ENCODE results near the gene ZNF521. TPM values are rescaled to one million over a fixed set of nuclear protein-coding genes. Genes with fewer than 3 reads are reported as not detected.

Gene ZNF521
- not detected in 2 replicates for total RNA-seq (2014; rRNA removed; shearing (Covaris generic))
- polyA plus RNA-seq (2014; cell fraction: nucleus; rRNA removed), result not detected in 2 replicates

DNA sequence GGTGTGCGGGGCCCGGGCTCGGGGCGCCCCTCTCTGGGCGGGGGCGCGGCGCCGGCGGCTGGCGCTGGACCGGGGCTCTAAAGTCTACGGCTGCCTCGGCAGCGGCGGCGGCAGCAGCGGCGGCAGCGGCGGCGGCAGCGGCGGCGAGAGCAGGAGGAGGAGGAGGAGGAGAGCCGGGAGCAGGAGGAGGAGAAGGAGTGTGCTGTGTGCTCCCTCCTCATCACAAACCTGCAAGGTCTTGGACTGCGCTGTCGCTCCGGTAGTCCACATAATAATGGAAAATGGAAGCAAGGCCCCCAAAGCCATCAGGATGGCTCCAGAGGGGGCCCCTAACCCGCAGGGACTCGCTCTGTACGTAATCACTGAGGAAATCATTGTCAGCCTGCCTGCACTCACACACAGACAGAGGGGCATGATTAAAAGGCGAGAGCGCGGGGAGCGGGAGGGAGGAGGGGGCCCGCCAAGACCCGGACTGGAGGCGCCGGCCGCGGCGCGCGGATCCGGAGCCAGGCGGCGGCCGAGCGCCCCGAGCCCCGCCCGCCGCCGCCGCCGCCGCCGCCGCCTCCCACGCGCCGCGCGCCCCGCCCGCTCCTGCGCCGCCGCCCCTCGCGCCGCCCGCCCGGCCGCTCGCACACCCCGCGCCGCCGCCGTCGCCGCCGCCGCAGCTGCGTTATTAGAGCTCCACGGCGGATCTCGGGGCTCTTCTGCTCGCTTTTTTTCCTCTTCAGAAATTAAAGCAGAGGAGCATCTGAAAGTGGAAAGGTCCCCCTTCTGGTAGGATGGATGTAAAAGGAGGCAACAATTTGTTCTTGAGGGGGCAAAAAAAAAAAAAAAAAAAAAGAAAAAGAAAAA is at the start of gene ZNF521:
Gene ZNF521, minus strand, starts transcription at position 390 of the 852 bp plus-strand sequence. CDS start 1,220 bp downstream, outside the sequence.
- peak; percentile 28 for DNase-seq (ENCODE audit: extremely low read depth, low read depth)

DNA sequence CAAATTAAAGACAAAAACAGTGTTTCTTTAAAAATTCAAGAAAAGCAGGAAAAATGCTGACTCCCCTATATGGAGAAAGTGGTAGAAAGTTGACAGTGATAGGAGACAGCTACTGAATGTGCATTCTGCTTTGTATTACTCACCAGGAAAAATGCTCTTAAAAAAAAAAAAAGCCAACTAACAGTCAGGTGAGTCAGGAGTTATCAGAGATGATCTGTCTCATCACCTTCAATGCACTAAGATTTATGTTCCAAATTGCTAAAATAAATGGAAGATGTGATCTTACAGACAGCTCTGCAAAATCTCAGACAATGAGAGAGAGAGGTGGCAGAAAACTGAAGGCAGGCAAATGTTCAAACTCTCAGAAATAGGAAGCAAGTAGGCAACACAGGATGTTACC is 47.6 kb upstream of the ZNF521 start:
- DNase-seq (ENCODE audit: extremely low read depth, low read depth), result no peak

DNA sequence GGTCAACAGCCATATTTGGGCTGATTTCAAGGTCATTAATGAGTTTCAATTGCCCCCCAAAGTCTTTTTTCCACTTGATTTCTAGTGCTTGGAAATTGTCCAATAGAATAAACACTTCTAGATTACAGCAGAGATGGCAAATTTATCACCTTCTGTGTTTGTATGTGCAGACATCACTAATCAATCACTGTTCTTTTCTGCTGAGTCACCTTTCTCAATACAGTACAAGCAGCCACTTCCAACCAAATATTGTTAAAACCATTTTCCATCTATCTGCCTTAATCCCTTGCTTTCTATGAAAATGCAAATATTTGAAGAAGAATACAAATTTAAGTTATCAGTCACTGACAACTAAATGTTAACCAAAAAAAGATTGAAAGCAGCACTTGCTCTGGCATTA is 40.2 kb upstream of the ZNF521 start:
- DNase-seq (ENCODE audit: extremely low read depth, low read depth), result no peak

GRCh38 chr18:25373432-25374179 is 21.6 kb upstream of the ZNF521 start:
- DNase-seq (ENCODE audit: extremely low read depth, low read depth), result no peak

DNA sequence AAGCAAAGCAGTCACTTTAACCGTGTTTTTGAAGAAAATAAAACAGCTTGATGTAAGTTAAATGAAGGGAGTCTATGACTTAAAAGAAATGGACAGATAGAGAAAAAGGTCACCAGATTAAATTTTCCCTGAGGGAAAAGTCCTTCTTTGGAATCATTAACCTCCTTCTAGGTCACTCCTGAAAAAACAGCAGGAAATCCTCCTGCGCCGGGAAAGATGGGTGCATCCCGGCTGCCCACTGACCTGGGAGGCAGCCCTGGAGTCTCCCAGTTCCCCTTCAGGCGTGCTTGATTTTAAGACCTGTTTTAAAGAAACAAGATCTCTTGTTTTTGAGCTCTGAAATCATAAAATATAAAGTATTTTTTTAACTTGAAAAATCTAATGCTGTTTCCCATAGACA is 18.4 kb upstream of the ZNF521 start:
- no peak for DNase-seq (ENCODE audit: extremely low read depth, low read depth)

GRCh38 chr18:25365242-25365641 is 13.3 kb upstream of the ZNF521 start:
- DNase-seq (ENCODE audit: extremely low read depth, low read depth), result no peak

DNA sequence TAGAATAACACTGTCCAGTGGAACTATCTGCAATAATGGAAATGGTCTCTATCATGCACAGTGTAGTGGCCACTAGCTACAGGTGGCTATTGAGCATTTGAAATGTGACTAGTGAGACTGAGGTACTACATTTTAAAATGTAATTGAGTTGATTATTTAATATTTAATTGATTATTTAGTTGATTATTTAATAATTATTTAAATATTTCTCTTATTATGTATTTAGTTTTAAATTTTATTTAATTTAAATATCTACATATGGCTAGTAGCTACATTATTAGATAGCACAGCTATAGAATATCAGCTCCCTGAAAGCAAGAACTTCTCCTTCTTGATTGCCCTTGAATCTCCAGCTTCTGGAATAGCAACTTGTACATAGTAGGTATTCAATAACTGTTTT is 12.8 kb upstream of the ZNF521 start:
- no peak for DNase-seq (ENCODE audit: extremely low read depth, low read depth)

- DNase-seq (ENCODE audit: extremely low read depth, low read depth), result no peak
These were observed 8.4 kb upstream of the ZNF521 start for GRCh38 chr18:25360301-25360899.

GRCh38 chr18:25353080-25353479 is 1.1 kb upstream of the ZNF521 start:
- no peak for DNase-seq (ENCODE audit: extremely low read depth, low read depth)

DNA sequence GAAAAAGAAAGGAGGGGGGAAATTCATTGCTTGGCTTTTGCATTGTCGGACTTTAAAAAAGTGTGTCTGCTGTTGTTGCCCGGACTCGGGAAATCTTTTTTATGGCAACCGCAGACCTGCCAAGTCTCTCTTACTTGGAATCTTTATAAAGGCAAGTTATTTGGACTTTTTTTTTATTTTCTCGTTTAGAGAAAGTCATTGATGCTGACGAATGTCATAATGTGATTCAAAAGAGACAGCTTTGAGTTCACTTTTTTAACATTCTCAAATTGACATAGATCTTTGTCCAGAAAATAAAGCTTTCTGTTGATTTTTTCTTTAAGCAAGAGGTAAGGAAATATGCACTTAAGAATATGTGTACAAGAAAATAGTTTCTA is 651 bp upstream of the ZNF521 start:
- no peak for DNase-seq (ENCODE audit: extremely low read depth, low read depth)

- DNase-seq (ENCODE audit: extremely low read depth, low read depth), result no peak
These were observed 638 bp downstream of the ZNF521 start for GRCh38 chr18:25351280-25351775.

GRCh38 chr18:25350489-25351251 is 1.3 kb downstream of the ZNF521 start:
- DNase-seq (ENCODE audit: extremely low read depth, low read depth), result no peak

DNA sequence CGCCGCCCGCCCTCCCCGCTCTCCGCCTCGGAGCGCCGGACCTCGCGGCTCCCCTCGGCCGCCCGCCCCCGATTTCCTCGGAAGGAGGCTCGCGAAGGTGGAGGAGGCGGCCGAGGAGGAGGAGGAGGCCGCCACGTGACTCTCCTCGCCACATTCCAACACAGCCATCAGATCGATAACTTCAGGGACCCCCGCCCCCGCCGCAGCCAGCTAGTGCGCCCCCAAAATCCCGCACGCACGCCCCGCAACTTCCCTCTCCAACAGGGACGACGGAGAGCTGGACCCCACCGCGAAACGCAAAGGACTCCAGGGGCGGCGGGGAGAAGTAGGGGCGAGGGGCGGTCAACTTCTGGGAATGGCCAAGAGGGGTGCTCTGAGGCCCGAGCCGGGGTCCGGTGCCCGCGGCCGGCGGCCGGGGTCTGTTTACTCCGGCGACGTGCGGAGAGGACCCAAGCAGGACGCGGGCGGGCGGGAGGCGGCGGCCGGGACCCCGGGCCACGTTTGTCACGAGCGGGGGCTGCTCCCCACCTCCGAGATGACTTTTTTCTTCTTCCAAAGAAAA is 2.0 kb downstream of the ZNF521 start:
- DNase-seq (ENCODE audit: extremely low read depth, low read depth), result no peak

DNA sequence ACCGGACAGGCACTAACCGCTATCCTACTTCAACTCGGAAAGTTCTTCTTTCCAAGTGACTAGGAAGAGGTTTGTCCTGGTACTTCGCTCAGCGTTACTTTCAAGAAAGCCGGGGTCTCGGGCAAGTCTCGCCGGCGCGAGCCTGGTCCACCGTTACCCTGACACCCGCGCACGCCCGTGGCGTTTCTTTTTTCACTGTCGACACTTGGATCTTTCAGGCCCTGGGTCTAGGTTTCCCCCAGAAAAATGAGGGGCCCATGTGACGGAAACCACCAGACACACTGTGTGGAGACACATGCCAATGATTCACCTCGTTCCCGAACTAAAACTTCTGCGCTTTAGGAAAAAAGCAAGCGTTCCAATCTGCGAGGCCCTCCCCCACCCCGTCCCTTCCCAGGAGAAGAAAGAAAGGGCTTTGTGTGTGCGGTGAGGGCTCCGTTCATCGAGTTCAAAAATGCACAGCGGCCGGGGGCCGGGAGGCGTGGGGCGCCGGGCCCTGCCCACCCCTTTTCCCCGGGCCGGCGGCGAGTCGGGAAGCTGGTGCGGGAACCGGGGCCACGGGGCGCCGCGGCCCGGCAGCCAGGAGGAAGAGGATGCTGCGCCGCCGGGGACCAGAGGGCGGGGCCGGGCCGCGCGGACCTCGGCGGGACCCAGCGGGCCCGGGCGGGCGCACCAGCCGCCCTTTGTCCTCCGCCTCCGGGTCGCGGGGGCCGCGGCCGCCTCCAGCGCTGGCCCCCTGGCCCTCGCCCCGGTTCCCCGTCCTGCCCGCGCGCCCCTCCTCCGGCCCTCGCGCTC is 2.6 kb downstream of the ZNF521 start:
- DNase-seq (ENCODE audit: extremely low read depth, low read depth), result no peak

DNA sequence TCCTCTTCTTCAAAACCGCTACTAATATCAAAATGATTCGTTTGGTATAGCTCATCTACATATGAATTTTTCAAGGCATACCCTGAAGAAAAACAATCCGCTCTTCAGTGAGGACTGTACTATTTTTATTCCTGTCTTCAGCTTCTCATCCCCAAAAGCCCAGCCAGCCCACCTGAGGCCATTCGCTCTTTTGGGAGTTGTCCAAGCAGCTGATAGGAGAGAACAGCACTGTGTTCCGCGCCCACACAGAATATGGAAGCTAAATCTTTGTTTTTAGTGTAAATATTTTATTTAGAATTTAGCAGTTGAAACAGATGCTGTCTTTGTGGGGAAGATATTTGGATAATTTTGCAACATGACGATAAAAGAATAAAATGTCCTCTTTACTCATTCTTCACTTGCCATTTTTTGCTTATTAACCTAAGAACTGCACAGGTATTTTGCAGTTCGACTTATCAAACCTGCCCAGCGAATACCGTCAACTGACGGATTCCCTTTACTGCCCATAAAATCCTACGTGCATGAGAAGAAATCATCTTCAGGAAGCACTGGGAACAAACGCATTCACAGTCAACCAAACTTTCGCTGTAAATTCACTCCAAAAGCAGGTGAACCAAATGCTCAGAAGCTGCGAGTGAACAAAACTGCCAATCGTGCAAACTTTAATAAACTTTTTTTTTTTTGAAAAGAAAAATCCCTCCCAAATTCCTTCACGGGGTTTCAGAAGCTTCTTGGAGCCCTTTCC is 3.4 kb downstream of the ZNF521 start:
- no peak for DNase-seq (ENCODE audit: extremely low read depth, low read depth)

DNA sequence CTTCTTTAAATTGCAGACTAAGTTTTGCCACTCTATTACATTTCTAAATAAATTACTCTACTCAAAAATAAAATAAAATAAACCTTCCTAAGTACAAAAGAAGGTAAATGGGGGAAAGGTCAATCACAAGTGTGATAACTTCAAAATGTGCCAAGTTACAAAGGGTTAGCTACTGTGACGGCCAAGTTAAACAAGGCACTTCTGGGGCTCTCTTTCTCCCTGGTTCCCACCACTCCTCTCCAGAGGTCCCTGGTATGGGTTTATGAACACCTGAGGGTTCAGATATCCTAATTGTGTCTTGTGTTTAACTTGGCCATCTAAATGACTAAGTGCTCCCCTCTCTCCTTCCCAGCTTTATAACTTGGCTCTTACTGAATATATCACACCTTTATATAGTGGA is 5.4 kb downstream of the ZNF521 start:
- no peak for DNase-seq (ENCODE audit: extremely low read depth, low read depth)

DNA sequence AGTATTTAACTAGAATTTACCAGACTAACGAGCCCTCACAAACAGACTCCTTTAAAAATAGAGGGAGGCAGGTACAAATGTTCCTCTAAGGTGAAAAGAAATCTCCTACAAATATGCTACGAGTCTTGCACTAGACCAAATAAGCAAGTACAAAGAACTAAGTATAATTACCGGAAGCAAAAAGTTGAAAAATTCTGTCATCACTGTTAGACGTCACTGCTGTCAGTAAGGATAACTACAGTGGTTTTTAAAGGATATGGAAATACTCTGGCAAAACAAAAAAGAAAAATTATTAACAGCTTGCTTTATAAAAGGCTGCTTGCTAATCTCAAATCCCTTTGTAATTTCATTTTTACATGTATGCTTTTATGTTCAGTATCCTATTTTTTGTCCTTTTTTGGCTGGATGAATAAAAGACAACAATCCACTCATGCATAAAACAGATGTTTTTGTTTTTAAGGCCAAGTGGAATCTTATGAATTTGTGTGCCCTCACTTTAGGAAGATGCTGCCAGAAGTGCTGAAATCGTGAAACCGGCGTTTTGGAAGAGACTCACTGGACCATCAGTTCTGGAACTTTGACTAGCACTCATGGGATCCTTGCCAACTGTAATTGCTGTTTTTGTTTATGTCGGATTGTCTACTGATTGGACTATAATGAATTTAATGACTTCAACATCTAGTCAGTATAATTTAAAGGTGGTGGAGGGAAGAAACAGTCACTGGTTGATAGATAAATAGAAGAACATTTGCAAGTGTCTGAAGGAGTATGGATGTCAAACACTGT is 6.7 kb downstream of the ZNF521 start:
- no peak for DNase-seq (ENCODE audit: extremely low read depth, low read depth)

GRCh38 chr18:25341831-25342230 is 10.1 kb downstream of the ZNF521 start:
- no peak for DNase-seq (ENCODE audit: extremely low read depth, low read depth)

Data from NCI-H460 (cell line).